Tibial nerve (tissue), 4 donors: ENCODE results near the gene EFNA5. TPM values are rescaled to one million over a fixed set of nuclear protein-coding genes. Genes with fewer than 3 reads are reported as not detected.
A peak's percentile ranks its signal among the peaks of the same experiment; 100 is the strongest.

ENCODE experiments used
- DNase-seq, 2 donors: peaks; one replicate each; pipeline ENCODE4 v3.0.0-alpha.2; 2019; ENCODE audit warnings: low spot score in 2 of 2
- H3K27ac ChIP-seq, 4 donors: fragments of 200-600 bp; sonication (generic) in 3 of 4; one replicate each; pipeline ENCODE4 v1.5.1; 2017 to 2019; ENCODE audit warnings: mild to moderate bottlenecking in 1 of 4
- H3K27me3 ChIP-seq, 2 donors: fragments of 200-600 bp; sonication (generic) in 1 of 2; one replicate each; pipeline versions ENCODE4 v1.5.1 to v1.6.0; 2017 to 2019
- H3K36me3 ChIP-seq, 3 donors: fragments of 200-600 bp; sonication (generic); one replicate each; pipeline ENCODE4 v1.5.1; 2018 to 2019
- H3K4me1 ChIP-seq, 4 donors: fragments of 200-600 bp; sonication (generic) in 3 of 4; one replicate each; pipeline ENCODE4 v1.5.1; 2017 to 2019
- H3K4me3 ChIP-seq, 4 donors: fragments of 200-600 bp; sonication (generic) in 3 of 4; one replicate each; pipeline ENCODE4 v1.5.1; 2017 to 2019; ENCODE audit warnings: mild to moderate bottlenecking in 1 of 4, moderate library complexity in 1 of 4
- H3K9me3 ChIP-seq, 4 donors: fragments of 200-600 bp; sonication (generic) in 3 of 4; one replicate each; pipeline ENCODE4 v1.5.1; 2017 to 2019
- EP300 ChIP-seq, 2 donors: sonication (generic); formaldehyde crosslinking; IDR thresholded peaks; one replicate each; pipeline ENCODE4 v1.6.1; 2017; ENCODE audit warnings: antibody characterized with exemption in 2 of 2, mild to moderate bottlenecking in 1 of 2
- POLR2A ChIP-seq, 2 donors: fragments of 450-650 bp; IDR thresholded peaks; one replicate each; pipeline ENCODE4 v1.6.1; 2017; ENCODE audit warnings: antibody characterized with exemption in 2 of 2, mild to moderate bottlenecking in 2 of 2, moderate library complexity in 2 of 2
- WGBS, 2 donors: methylation state at CpG; one replicate each; pipeline ENCODE4 v1.1.5; 2018; 5-methylcytosine and 5-hydroxymethylcytosine counted together
- total RNA-seq, 4 donors: library from RNA; depleted of rRNA; stranded (reverse); fragments of >200 nt; gene quantifications; one replicate each; pipeline ENCODE4 v1.1.0, GENCODE V29; 2016
- TF ChIP-seq, protein P1 (sequence below), 5 experiments: fragments of 200-600 bp in 3 of 5; fragments of 450-650 bp in 2 of 5; sonication (generic) in 3 of 5; IDR thresholded peaks; one replicate each; pipeline ENCODE4 v1.5.1; 2016 to 2019; ENCODE audit warnings: antibody characterized with exemption in 5 of 5, mild to moderate bottlenecking in 3 of 5, moderate library complexity in 2 of 5

EFNA5 gene
- total RNA-seq, 4 donors from 2014 or later = 6.3 to 10.2 (median 6.9) TPM

DNA sequence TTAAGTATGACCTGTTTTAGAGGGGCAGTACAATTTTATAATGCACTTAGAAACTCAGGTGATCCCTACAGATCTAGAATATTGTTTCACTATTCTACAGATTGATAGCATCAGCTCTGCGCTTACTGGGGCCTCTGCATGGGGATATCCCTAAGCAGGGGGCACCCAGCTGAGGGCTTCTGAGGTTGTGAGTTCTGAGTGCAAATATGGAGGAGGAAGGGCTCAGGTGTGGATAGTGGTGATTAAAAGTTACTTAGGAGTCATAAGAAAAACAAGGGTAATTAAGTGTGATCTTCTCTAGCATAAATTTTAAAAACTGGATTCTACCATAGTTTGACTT, 274.4 kb downstream of the EFNA5 start:
- TF ChIP-seq, protein P1, sequence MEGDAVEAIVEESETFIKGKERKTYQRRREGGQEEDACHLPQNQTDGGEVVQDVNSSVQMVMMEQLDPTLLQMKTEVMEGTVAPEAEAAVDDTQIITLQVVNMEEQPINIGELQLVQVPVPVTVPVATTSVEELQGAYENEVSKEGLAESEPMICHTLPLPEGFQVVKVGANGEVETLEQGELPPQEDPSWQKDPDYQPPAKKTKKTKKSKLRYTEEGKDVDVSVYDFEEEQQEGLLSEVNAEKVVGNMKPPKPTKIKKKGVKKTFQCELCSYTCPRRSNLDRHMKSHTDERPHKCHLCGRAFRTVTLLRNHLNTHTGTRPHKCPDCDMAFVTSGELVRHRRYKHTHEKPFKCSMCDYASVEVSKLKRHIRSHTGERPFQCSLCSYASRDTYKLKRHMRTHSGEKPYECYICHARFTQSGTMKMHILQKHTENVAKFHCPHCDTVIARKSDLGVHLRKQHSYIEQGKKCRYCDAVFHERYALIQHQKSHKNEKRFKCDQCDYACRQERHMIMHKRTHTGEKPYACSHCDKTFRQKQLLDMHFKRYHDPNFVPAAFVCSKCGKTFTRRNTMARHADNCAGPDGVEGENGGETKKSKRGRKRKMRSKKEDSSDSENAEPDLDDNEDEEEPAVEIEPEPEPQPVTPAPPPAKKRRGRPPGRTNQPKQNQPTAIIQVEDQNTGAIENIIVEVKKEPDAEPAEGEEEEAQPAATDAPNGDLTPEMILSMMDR (IDR thresholded peaks at IDR 0.05) = no peak
- TF ChIP-seq POLR2A (IDR thresholded peaks at IDR 0.05) (no peak), EP300 (IDR thresholded peaks at IDR 0.05) (no peak)
- no peaks in the 10 kb centered on the region for H3K9me3 ChIP-seq
- WGBS, 2 donors = 97 to 100% methylated on average over 1 of the region's 1 CpG

DNA sequence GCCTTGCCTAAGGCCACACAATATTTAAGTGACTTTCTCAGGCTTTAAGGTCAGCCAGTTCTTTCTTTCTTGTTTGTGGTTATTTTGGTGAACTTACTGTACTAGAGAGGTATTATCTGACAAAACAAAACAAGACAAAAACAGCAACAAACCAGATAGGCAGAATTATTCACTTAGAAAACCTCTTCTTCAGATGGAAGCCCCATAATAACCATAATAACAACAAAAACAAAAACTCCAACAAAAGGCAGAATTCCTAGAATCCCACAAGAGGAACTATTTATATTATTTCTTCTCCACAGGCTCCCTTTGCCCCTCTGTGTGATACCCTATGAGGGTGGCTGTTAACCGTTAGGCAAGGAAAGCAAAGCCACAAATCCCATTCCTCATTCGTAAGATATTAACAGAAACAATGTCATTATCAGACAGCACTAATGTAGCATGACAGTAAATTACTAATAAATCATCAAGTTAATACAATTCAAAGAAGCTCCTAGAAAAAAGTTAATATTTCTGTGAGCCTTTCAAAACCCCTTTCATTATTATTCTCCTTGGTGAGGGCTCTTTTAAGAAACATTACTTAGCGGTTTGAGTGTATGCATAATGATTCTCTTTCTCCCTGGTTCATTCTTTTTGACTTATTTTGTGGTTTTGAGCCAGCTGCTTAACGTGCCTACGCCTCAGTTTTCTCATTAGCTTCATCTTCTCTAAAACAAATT, 274.9 kb downstream of the EFNA5 start:
- no peaks in the 10 kb centered on the region for H3K36me3 ChIP-seq
- no peaks in the 10 kb centered on the region for H3K27me3 ChIP-seq
- no peak for DNase-seq
- H3K27ac ChIP-seq = peak overlapping the region in 1 of 4 donors; percentile 39
- no peak overlapping the region for H3K4me3 ChIP-seq
- H3K9me3 ChIP-seq = no peaks in the 10 kb centered on the region
- WGBS, 2 donors = 56% methylated on average over 5 of the region's 5 CpGs
- peaks cover 0 to 11% (median 0%) of the 10 kb centered on the region in 4 donors for H3K4me1 ChIP-seq
- TF ChIP-seq EP300 (IDR thresholded peaks at IDR 0.05) = no peak
- TF ChIP-seq POLR2A (IDR thresholded peaks at IDR 0.05) = no peak
- TF ChIP-seq, protein P1 (IDR thresholded peaks at IDR 0.05) = no peak

More for the DNA sequence above, 274.4 kb downstream of the EFNA5 start:
- H3K27me3 ChIP-seq = no peaks in the 10 kb centered on the region
- no peak for DNase-seq
- no peaks in the 10 kb centered on the region for H3K36me3 ChIP-seq
- H3K4me3 ChIP-seq = no peak overlapping the region
- H3K4me1 ChIP-seq = peaks cover 0 to 11% (median 0%) of the 10 kb centered on the region in 4 donors
- H3K27ac ChIP-seq = no peak overlapping the region

DNA sequence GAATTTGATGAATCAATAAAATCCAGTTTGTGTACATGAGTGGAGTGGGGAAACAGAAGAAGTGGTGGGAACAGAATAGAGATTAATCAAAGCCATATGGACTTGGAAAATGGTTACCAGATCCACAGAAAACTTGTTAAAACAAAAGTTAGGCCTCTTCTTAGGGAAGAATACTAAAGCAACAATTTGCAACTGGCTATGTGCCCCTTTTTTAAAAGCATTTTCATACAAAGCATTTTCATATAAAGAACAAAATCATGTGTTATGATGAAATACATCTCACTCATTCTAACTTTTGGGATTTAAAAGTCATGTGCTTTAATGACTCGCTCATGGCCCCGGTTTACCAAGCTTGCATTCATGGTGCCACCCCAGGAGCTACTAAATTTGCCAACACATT, 276.9 kb downstream of the EFNA5 start:
- H3K27me3 ChIP-seq = no peaks in the 10 kb centered on the region
- no peaks in the 10 kb centered on the region for H3K36me3 ChIP-seq
- DNase-seq = no peak
- H3K4me3 ChIP-seq = no peak overlapping the region
- H3K9me3 ChIP-seq = no peaks in the 10 kb centered on the region
- WGBS, 2 donors = 74 to 79% methylated on average over 2 of the region's 2 CpGs
- H3K27ac ChIP-seq = no peak overlapping the region
- H3K4me1 ChIP-seq = peaks cover 0 to 21% (median 4%) of the 10 kb centered on the region in 4 donors
- no peak for TF ChIP-seq EP300 (IDR thresholded peaks at IDR 0.05)
- TF ChIP-seq POLR2A (IDR thresholded peaks at IDR 0.05) = no peak

DNA sequence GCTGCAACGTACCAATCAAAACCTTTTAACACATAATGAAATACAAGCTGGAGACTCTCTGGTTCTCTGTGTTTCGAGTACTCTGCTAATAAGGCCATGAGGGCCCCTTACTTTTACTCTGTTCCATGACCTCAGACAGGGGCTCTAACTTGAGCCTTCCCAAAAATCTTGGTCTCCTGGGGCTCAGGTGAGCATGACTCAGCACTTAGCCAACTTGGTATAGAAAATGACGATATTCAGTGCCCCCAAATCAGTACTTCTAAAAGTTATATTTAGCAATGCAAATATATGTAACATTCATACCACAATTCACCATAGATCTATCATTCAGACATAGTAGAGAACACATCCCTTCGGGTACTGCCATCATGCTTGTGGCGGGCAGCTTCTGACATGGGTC, 278.9 kb downstream of the EFNA5 start:
- TF ChIP-seq POLR2A (IDR thresholded peaks at IDR 0.05) (no peak), EP300 (IDR thresholded peaks at IDR 0.05) (no peak)
- TF ChIP-seq, protein P1 (IDR thresholded peaks at IDR 0.05) = no peak

DNA sequence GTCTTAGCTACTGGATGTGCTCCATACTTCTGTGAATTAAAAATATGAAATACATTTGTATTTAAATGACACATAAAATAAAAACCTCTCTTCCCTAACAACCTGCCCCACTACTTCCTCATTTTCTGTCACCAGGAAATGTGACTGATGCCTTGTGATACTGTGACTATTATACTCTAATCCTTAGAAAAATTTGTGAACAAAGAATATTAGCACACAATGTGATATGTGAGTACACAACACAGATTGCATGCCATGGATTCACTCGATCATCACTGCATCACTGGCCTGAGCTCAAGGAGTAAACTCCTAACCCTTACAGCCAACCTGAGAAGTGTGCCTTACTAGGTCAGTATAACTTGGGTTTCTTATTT, 281.0 kb downstream of the EFNA5 start:
- no peaks in the 10 kb centered on the region for H3K36me3 ChIP-seq
- no peak overlapping the region for H3K27ac ChIP-seq
- H3K4me1 ChIP-seq = peaks cover 0 to 32% (median 9%) of the 10 kb centered on the region in 4 donors
- TF ChIP-seq, protein P1 (IDR thresholded peaks at IDR 0.05) = no peak
- TF ChIP-seq POLR2A (IDR thresholded peaks at IDR 0.05) (no peak), EP300 (IDR thresholded peaks at IDR 0.05) (no peak)
- DNase-seq = no peak
- no peak overlapping the region for H3K4me3 ChIP-seq
- H3K9me3 ChIP-seq = no peaks in the 10 kb centered on the region
- H3K27me3 ChIP-seq = no peaks in the 10 kb centered on the region
- WGBS, 2 donors = 73 to 74% methylated on average over 1 of the region's 1 CpG

More for the DNA sequence above, 278.9 kb downstream of the EFNA5 start:
- H3K27me3 ChIP-seq = no peaks in the 10 kb centered on the region
- no peak for DNase-seq
- H3K36me3 ChIP-seq = no peaks in the 10 kb centered on the region
- H3K27ac ChIP-seq = no peak overlapping the region
- H3K4me3 ChIP-seq = no peak overlapping the region
- WGBS, 2 donors = 96 to 97% methylated on average over 5 of the region's 5 CpGs
- H3K9me3 ChIP-seq = no peaks in the 10 kb centered on the region
- H3K4me1 ChIP-seq = peaks cover 0 to 36% (median 9%) of the 10 kb centered on the region in 4 donors
